Thyroid gland (tissue), 4 donors: ENCODE data around the gene LAMC1.

Experiments
- POLR2A ChIP-seq, 2 donors: fragments of 450-650 bp; IDR thresholded peaks; one replicate each; pipeline ENCODE4 v1.6.1; 2017; ENCODE audit warnings: antibody characterized with exemption in 2 of 2, mild to moderate bottlenecking in 2 of 2, moderate library complexity in 1 of 2
- TF ChIP-seq, protein P1 (sequence below), 6 experiments: fragments of 200-600 bp in 3 of 6; fragments of 450-650 bp in 3 of 6; sonication (generic) in 3 of 6; IDR thresholded peaks; one replicate each; pipeline ENCODE4 v1.5.1; 2016 to 2019; ENCODE audit warnings: antibody characterized with exemption in 6 of 6, mild to moderate bottlenecking in 2 of 6, inconsistent platforms in 1 of 6, moderate library complexity in 1 of 6

DNA sequence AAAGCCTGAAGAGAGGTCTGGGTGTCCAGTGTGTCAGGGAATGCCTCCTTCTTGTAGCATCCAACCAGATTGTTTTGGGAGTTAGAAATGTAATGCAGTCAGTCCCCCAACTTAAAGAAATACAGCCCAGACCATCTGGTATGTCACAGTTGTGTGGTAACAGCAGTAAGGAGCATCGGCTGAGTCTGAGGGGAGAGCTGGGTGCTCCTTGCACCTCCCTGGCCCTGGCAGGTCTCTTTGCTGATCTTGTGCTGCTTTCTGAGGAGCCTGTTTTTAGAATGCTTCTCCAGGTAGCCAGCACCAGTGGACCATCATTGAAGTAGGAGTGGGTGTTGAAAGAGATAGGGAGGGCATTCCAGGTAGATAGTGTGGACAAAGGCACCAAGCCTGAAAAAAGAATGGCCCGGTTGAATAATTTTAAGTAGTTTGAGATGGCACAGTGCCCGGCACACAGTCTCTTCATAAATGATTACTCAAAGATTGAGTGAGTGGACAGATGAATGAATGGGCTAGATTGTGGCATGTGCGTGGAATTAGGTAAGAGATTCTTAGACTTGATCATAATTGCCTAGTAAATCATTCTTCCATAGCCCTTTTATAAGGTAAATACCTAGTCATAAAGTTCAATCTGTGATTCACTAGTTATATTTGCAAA lies 46.5 kb downstream of the LAMC1 start:
- TF ChIP-seq, protein P1, sequence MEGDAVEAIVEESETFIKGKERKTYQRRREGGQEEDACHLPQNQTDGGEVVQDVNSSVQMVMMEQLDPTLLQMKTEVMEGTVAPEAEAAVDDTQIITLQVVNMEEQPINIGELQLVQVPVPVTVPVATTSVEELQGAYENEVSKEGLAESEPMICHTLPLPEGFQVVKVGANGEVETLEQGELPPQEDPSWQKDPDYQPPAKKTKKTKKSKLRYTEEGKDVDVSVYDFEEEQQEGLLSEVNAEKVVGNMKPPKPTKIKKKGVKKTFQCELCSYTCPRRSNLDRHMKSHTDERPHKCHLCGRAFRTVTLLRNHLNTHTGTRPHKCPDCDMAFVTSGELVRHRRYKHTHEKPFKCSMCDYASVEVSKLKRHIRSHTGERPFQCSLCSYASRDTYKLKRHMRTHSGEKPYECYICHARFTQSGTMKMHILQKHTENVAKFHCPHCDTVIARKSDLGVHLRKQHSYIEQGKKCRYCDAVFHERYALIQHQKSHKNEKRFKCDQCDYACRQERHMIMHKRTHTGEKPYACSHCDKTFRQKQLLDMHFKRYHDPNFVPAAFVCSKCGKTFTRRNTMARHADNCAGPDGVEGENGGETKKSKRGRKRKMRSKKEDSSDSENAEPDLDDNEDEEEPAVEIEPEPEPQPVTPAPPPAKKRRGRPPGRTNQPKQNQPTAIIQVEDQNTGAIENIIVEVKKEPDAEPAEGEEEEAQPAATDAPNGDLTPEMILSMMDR (IDR thresholded peaks at IDR 0.05): no peak
- peak in 1 of 2 donors; percentile 12 for TF ChIP-seq POLR2A (IDR thresholded peaks at IDR 0.05)
